DMS153 treated with DMSO at 0.1 percent for 48 hours (cell line): ENCODE data around the gene CCL27.

Experiments used
- DNase-seq: peaks from one replicate; lab custom pipeline; 2025; ENCODE audit not compliant: unreplicated experiment; lab: John Stamatoyannopoulos, UW

Gene CCL27

DNA sequence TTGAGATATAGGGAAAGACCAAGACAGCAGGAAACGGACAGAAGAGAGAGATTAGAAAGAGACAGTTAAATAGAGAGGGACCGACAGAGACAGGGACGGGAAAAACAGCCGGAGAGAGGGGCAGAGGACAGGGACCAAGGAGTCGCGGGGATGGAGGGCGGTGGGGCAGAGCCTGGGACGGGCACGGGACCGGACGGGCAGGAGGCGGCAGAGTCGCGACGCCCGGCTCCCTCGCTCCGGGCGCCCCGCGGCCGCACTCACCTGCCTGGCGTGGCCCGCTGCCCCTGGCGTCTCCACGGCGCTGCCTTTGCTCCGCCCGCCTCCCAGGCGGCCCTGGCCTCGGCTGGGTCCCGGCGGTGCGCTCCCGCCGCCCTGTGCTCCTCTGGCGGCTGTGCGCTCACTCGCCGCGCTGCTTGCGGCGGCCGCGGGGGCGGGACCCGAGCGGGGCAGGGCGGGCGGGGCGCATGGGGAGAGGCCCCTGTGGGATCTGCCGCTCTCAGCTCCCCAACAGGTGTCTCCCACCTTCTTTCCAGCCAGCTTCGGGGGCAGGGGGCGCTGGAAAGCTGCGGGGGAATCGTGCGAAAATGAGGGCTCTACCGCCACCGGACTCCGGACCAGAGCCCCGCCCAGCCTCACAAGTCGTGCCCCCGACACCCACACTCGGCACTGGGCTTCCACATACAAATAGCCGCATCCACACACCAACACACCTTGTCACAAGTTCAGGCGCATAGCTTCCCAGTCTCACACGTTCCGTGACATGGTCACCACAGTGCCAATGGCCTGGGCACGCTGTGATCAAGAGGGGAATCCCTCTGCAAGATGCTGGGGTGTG is 33.6 kb downstream of the CCL27 start, which contains the start of gene ARID3C:
Gene ARID3C, minus strand, starts transcription at position 411 of the 835 bp plus-strand sequence. CDS start 1,052 bp downstream, outside the sequence.
- no peak for DNase-seq

DNA sequence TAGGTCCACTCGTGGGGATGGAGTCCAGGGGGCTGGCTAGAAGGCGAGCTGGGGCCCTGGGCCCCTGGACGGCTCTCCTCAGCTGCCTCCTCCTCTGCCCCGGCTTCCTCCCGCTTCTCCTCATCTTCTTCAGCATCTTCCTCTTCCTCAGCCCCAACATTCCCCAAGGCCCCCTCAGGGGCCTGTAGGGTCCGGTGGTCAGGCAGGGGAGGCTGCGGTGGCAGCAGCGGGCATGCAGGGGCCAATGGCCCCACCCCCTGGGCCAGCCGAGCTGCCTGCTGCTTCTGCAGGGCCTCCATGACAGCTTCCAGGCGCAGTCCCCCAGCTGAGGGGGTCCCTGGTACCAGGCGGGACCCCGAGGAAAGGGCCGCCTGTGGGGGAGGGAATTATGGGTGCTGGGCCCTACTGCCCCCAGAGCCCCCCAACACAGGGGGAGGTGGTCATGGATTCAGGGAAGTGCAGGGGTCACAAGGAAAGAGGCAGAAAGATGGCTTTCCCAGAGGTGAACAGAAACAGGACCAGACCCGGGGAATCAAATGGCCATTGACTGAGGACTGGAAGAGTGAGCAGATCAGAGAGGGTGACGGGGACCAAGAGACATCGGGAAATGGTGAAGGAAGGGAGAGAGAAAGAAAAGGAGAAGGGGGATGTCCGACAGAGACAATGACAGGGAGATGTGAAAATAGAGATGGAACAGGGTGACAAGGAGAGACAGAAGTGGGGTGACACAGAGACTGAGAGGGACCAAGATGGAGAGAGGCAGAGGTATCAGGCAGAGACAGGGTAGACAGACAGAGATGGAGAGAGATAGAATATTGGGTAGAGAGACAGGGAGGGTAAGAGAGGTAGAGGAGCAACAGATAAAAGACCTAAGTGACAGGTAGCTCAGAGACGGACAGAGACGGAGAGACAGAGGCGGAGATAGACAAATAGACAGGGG is 34.5 kb downstream of the CCL27 start:
- no peak for DNase-seq

DNA sequence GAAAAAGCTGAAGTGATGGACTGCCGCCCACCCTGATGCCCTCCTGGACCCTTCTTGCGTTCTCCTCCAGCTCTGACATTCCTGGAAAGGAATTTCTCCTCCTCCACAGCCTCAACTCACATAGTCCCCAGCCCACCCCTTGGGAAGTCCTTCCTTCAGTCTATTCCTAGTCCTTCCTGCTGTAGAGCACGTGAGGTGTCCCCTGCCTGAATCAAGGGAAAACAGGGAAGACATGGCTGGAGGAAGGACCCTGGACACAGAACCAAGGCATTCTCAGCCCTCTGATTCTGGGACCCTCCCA is 37.3 kb downstream of the CCL27 start:
- no peak for DNase-seq

DNA sequence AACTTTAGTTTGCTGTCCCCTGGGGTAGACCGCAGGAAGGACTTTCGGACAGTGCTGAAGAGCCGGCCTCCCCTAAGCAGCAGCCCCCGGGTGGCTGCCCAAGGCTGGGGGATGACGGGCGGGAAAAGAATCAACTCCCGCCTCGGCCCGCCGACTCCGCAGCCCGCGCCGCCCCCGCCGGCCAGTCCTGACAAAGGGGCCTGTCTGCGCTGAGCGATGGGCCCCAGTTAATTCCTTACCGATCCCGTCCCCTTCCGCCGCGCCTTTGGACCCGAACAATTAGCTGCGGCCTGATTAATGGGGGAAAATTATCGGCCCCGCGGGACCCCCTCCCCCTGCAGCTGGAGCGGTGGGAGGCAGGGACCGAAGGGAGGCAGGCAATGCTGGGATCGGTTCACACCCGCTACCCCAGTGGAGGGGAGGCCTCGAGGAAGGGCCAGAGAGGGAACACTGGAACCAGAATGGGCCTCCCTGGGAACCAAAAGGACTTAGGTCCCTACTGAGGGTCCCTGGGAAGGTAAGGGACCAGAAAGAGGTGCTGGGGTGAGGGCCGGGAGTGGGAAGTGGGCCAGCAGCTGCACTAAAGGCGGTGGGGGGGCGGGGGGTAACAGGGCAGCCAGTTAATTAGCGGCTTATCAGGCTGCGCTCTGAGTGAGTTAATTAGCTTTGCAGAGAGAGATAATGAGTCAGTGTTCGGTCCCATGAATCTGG is 37.8 kb downstream of the CCL27 start:
- DNase-seq = no peak

DNA sequence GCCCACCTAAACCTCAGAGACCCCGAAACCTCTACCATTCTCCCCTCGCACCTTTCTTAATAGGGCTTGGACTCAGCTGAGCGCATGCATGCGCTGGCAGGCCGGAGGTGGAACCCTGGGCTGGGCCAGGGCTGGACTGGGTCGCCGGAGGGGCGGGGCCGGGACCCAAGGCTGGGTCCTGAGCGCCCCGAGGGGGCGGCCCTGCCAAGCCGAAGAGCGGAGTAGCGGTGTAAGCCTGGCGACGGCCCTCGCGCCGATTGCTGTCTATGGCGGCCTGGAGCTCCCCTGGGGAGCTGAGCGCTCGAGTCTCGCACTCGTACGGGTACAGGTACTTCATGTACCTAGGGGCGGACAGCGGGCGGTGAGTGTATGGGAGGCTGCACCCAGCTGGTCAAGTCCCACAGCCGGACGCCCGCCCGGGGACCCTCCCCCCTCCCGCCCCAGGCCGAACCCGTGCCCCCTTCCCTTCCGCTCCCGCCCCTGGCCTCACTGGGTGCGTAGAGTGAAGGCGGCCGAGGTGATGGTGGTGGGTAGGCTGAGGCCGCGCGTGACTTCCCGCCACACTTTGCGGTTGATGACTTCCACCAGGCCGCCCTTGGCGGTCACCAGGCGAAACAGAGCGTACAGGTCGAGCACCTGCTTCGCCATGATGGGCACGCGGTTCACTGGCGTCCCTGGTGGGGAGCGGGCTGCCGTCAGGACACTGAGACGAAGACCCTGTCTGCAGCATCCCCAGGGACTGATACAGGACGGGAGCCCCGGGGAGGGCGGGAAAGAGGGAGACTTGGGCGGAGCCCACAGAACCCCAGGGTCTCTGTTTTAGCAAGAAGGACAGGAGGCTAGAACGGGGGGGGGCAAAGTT is 38.9 kb downstream of the CCL27 start:
- DNase-seq = no peak

DNA sequence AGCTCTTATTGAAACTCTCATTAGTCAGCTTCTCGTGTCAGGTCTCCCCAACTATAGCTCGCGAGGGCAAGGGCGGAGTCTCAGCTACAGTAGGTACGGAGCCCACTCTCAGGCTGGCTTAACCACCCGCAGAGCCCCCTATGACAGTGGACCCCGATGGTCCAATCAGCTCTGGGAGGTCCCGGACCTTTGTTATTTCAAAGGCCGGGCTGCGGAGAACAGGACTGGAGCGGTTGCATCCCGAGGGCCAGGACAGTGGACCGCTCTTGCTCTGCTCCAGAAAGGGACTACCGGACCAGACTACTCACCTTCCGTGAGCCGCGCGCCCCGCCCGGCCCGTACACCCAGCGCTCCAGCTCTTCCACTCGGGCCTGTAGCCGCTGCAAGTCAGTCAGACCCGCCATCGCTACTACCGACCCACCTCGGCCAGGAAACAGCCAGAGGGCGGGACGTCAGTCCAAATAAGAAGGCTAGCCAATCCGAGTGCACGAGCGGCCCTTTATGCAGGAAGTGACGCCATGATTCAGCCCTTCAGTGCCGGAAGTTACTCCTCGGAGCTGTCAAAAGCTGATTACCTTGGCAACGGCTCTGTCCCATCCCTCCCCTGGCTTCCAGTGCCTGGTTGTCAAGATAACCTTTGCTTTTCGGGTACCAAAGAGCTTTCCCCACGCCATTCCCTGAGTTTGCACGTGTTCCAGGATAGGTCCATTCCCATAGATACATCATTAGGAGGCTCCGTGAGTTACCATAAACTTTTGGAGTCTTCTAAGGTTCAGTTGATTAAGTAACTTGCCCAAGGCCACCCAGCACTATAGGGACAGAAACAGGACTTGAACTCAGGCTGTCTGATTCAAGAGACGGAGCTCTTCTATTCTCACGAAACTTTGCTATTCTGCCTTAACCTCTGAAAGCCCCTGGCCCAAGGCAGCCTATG is 42.1 kb downstream of the CCL27 start, which contains the start of gene DCTN3:
Gene DCTN3, minus strand, starts transcription at position 435 of the 934 bp plus-strand sequence. Its CDS starts 31 bp downstream, at position 404.
- peak; percentile 74 for DNase-seq

DNA sequence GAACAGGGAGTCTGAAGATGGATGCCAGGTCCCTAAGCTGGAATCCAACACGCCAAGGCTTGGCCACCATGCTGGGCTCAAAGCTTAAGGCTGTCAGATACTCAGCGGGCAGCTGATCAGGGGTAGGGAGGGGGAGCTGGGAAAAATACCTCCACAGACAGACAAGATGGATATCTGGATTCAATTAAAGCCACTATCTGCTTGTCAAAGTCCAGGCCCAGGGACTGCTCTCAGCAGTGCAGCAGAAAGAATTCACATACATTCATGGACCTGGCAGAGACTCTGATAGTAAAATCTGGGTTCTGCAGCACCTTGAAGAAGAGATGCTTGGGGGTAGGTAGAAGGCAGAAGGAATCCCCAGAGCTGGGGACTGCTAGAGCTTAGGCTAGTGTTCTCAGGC is 47.3 kb downstream of the CCL27 start:
- DNase-seq = no peak

DNA sequence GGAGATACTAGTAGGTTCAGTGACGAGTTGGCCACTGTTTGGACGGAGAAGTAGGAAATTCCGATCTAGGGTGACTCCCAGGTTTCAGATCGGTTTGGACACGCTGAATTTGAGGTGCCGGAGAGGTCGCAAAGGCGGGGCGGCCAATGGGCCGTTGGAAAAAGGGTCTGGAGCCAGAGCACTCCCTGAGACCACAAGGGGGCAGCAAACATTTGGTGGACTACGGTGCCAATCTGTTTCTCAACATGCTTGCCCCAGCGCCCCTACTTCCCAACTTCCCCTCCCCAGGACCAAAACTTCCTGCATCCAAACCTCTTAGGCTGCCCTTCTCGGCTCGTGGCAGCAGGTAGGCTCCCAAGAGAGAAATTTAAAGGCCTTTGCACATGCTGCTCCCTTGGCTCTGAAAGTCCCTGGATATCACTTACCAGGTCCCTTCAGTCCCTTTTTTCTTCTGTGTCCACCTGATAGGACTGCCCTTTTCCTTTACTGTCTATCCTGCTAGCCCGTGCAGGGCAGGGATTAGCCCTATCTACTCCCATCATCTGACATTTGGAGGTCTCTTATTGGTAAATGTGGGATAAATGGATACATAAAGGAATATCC is 49.6 kb downstream of the CCL27 start:
- peak; percentile 26 for DNase-seq
